Ascending aorta (tissue), 2 donors: Measurements from ENCODE around the gene BCLAF1. TPM values are rescaled to one million over a fixed set of nuclear protein-coding genes. Genes with fewer than 3 reads are reported as not detected.
"Not testable (repeated sequence)": the region's sequence is repeated elsewhere in the genome, so short reads cannot be mapped to it uniquely, and the experiment has no call there.

Source experiments
- DNase-seq, 2 donors: peaks; one replicate each; pipeline ENCODE4 v3.0.0-alpha.2; 2019; ENCODE audit warnings: low spot score in 2 of 2
- H3K27ac ChIP-seq, 2 donors: fragments of 200-600 bp; sonication (generic); one replicate each; pipeline ENCODE4 v1.5.1; 2016 to 2017; ENCODE audit warnings: mild to moderate bottlenecking in 1 of 2
- H3K27me3 ChIP-seq: fragments of 200-600 bp; sonication (generic); one replicate; pipeline ENCODE4 v1.5.1; 2017
- H3K36me3 ChIP-seq, 2 donors: fragments of 200-600 bp; sonication (generic); one replicate each; pipeline ENCODE4 v1.5.1; 2016
- H3K4me1 ChIP-seq, 2 donors: fragments of 200-600 bp; sonication (generic); one replicate each; pipeline ENCODE4 v1.5.1; 2016 to 2017; ENCODE audit warnings: mild to moderate bottlenecking in 1 of 2
- H3K4me3 ChIP-seq, 2 donors: fragments of 200-600 bp; sonication (generic); one replicate each; pipeline ENCODE4 v1.5.1; 2016 to 2017; ENCODE audit warnings: mild to moderate bottlenecking in 1 of 2
- H3K9me3 ChIP-seq, 2 donors: fragments of 200-600 bp; sonication (generic); one replicate each; pipeline ENCODE4 v1.5.1; 2016
- CTCF ChIP-seq, 3 experiments: fragments of 200-600 bp in 2 of 3; fragments of 450-650 bp in 1 of 3; sonication (generic) in 2 of 3; IDR thresholded peaks; one replicate each; pipeline ENCODE4 v1.5.1; 2016 to 2019; ENCODE audit warnings: antibody characterized with exemption in 3 of 3, mild to moderate bottlenecking in 1 of 3, moderate library complexity in 1 of 3
- intact Hi-C: fragments of 100-400 bp; cut with DNase I; formaldehyde crosslinking; loops from one replicate; pipeline ENCODE4 v1.15.1; 2023
- total RNA-seq: library from RNA; depleted of rRNA; stranded (reverse); fragments of >200 nt; gene quantifications from one replicate; pipeline ENCODE4 v1.1.0, GENCODE V29; 2016

Gene BCLAF1
- total RNA-seq, 1 donor from 2014 or later: 42.6 TPM

GRCh38 chr6:136309171-136309570, 19.5 kb upstream of the BCLAF1 start:
- intact Hi-C loops: no loop called here

GRCh38 chr6:136308469-136308868, 18.8 kb upstream of the BCLAF1 start:
- DNase-seq, H3K4me3 ChIP-seq, H3K36me3 ChIP-seq, H3K9me3 ChIP-seq, intact Hi-C loops, H3K27ac ChIP-seq, H3K4me1 ChIP-seq, H3K27me3 ChIP-seq: not testable (repeated sequence)

More at GRCh38 chr6:136309171-136309570, 19.5 kb upstream of the BCLAF1 start:
- Histone ChIP-seq H3K36me3 (no peaks in the 10 kb centered on the region), H3K27me3 (no peaks in the 10 kb centered on the region), H3K9me3 (no peaks in the 10 kb centered on the region), H3K27ac (no peak overlapping the region), H3K4me1 (no peaks in the 10 kb centered on the region), H3K4me3 (no peak overlapping the region)
- no peak for DNase-seq
- no peak for TF ChIP-seq CTCF (IDR thresholded peaks at IDR 0.05)

- no peak for DNase-seq
- intact Hi-C loops: no loop called here
- no peak overlapping the region for H3K4me3 ChIP-seq
- H3K27me3 ChIP-seq: no peaks in the 10 kb centered on the region
- H3K27ac ChIP-seq: no peak overlapping the region
- H3K4me1 ChIP-seq: no peaks in the 10 kb centered on the region
- H3K36me3 ChIP-seq: no peaks in the 10 kb centered on the region
- no peak for TF ChIP-seq CTCF (IDR thresholded peaks at IDR 0.05)
- H3K9me3 ChIP-seq: no peaks in the 10 kb centered on the region
Measured at GRCh38 chr6:136307351-136307750, 17.7 kb upstream of the BCLAF1 start.

- Histone ChIP-seq H3K27ac (no peak overlapping the region), H3K27me3 (no peaks in the 10 kb centered on the region), H3K9me3 (no peaks in the 10 kb centered on the region), H3K4me3 (no peak overlapping the region), H3K36me3 (no peaks in the 10 kb centered on the region), H3K4me1 (no peaks in the 10 kb centered on the region)
- intact Hi-C loops: no loop called here
- TF ChIP-seq CTCF (IDR thresholded peaks at IDR 0.05): no peak
- DNase-seq: no peak
Measured at GRCh38 chr6:136306466-136306865, 16.8 kb upstream of the BCLAF1 start.

GRCh38 chr6:136304410-136304809, 14.8 kb upstream of the BCLAF1 start:
- Histone ChIP-seq H3K4me1 (no peaks in the 10 kb centered on the region), H3K36me3 (no peaks in the 10 kb centered on the region), H3K9me3 (no peaks in the 10 kb centered on the region), H3K4me3 (no peak overlapping the region), H3K27me3 (no peaks in the 10 kb centered on the region), H3K27ac (no peak overlapping the region)
- no peak for DNase-seq
- TF ChIP-seq CTCF (IDR thresholded peaks at IDR 0.05): no peak
- intact Hi-C loops: no loop called here

GRCh38 chr6:136303516-136303915, 13.9 kb upstream of the BCLAF1 start:
- Histone ChIP-seq H3K9me3 (no peaks in the 10 kb centered on the region), H3K27me3 (no peaks in the 10 kb centered on the region), H3K4me1 (no peaks in the 10 kb centered on the region), H3K27ac (no peak overlapping the region), H3K36me3 (no peaks in the 10 kb centered on the region), H3K4me3 (no peak overlapping the region)
- no peak for TF ChIP-seq CTCF (IDR thresholded peaks at IDR 0.05)
- no peak for DNase-seq
- intact Hi-C loops: no loop called here
